ENCODE data around the gene CEACAM8. TPM values are rescaled to one million over a fixed set of nuclear protein-coding genes. Genes with fewer than 3 reads are reported as not detected.

CEACAM8 gene
- polyA plus RNA-seq, 3 donors, result not detected

GRCh38 chr19:42635233-42635539 lies 40.5 kb upstream of the CEACAM8 start:
- no peaks in the 10 kb centered on the region for H3K27me3 ChIP-seq (ENCODE audit: control insufficient read depth in 2 of 2, insufficient read depth in 2 of 2, low read length in 2 of 2)
- intact Hi-C loops (cut with micrococcal nuclease), result no loop called here

GRCh38 chr19:42634409-42635232 lies 39.9 kb upstream of the CEACAM8 start:
- no peak overlapping the region for H3K4me3 Mint-ChIP-seq
- peak in 2 of 3 donors; percentile 2 to 13 for DNase-seq
- WGBS (ENCODE audit: insufficient coverage), result 67% methylated on average over 1 of the region's 5 CpGs
- peaks cover 0 to 4% (median under 1%) of the 10 kb centered on the region in 7 donors for H3K9me3 Mint-ChIP-seq
- no peak overlapping the region for H3K9ac ChIP-seq (ENCODE audit: insufficient read depth, low read length, poor library complexity, severe bottlenecking)
- no peaks in the 10 kb centered on the region for H3K27me3 ChIP-seq (ENCODE audit: control insufficient read depth in 2 of 2, insufficient read depth in 2 of 2, low read length in 2 of 2)
- H3K36me3 ChIP-seq (replicated peaks in 1 of 2; ENCODE audit: control insufficient read depth in 1 of 2, insufficient read depth in 2 of 2, low read length in 2 of 2), result no peaks in the 10 kb centered on the region
- H4K20me1 ChIP-seq (ENCODE audit: insufficient read depth, low read length), result no peaks in the 10 kb centered on the region
- no peaks in the 10 kb centered on the region for H3K4me1 ChIP-seq (ENCODE audit: control insufficient read depth in 1 of 2, insufficient read depth in 2 of 2, low read length in 2 of 2)
- H3K4me3 ChIP-seq (replicated peaks in 1 of 3; ENCODE audit: low read depth in 2 of 3, low read length in 3 of 3), result no peak overlapping the region
- intact Hi-C loops (cut with micrococcal nuclease), result no loop called here
- no peaks in the 10 kb centered on the region for H3K36me3 Mint-ChIP-seq
- TF ChIP-seq, protein P1, sequence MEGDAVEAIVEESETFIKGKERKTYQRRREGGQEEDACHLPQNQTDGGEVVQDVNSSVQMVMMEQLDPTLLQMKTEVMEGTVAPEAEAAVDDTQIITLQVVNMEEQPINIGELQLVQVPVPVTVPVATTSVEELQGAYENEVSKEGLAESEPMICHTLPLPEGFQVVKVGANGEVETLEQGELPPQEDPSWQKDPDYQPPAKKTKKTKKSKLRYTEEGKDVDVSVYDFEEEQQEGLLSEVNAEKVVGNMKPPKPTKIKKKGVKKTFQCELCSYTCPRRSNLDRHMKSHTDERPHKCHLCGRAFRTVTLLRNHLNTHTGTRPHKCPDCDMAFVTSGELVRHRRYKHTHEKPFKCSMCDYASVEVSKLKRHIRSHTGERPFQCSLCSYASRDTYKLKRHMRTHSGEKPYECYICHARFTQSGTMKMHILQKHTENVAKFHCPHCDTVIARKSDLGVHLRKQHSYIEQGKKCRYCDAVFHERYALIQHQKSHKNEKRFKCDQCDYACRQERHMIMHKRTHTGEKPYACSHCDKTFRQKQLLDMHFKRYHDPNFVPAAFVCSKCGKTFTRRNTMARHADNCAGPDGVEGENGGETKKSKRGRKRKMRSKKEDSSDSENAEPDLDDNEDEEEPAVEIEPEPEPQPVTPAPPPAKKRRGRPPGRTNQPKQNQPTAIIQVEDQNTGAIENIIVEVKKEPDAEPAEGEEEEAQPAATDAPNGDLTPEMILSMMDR (IDR thresholded peaks at IDR 0.05), result peak; percentile 77
- H3K27ac ChIP-seq (ENCODE audit: low read depth in 1 of 2, low read length in 2 of 2), result no peak overlapping the region
- H3K27me3 Mint-ChIP-seq (ENCODE audit: low read depth in 3 of 3), result peaks cover 0 to 7% (median 7%) of the 10 kb centered on the region in 3 donors
- H3K4me1 Mint-ChIP-seq, result no peaks in the 10 kb centered on the region
- no peak overlapping the region for H3K4me2 ChIP-seq (replicated peaks; ENCODE audit: extremely low read depth, low read length, poor library complexity, severe bottlenecking)
- no peak overlapping the region for H3K27ac Mint-ChIP-seq
- H2AFZ ChIP-seq (ENCODE audit: insufficient read depth, low read depth, low read length, poor library complexity, severe bottlenecking), result no peak overlapping the region
- no peaks in the 10 kb centered on the region for H3K9me3 ChIP-seq (replicated peaks in 1 of 2; ENCODE audit: control insufficient read depth in 1 of 2, insufficient read depth in 1 of 2, low read length in 2 of 2)
- H3K79me2 ChIP-seq (ENCODE audit: insufficient read depth, low read length), result no peaks in the 10 kb centered on the region

More at GRCh38 chr19:42635233-42635539, 40.5 kb upstream of the CEACAM8 start:
- Histone ChIP-seq H3K4me3 (replicated peaks in 1 of 3; ENCODE audit: low read depth in 2 of 3, low read length in 3 of 3) (no peak overlapping the region), H3K36me3 (replicated peaks in 1 of 2; ENCODE audit: control insufficient read depth in 1 of 2, insufficient read depth in 2 of 2, low read length in 2 of 2) (no peaks in the 10 kb centered on the region), H3K9ac (ENCODE audit: insufficient read depth, low read length, poor library complexity, severe bottlenecking) (no peak overlapping the region), H3K4me1 (ENCODE audit: control insufficient read depth in 1 of 2, insufficient read depth in 2 of 2, low read length in 2 of 2) (no peaks in the 10 kb centered on the region), H3K9me3 (replicated peaks in 1 of 2; ENCODE audit: control insufficient read depth in 1 of 2, insufficient read depth in 1 of 2, low read length in 2 of 2) (no peaks in the 10 kb centered on the region), H3K4me2 (replicated peaks; ENCODE audit: extremely low read depth, low read length, poor library complexity, severe bottlenecking) (no peak overlapping the region), H2AFZ (ENCODE audit: insufficient read depth, low read depth, low read length, poor library complexity, severe bottlenecking) (no peak overlapping the region), H4K20me1 (ENCODE audit: insufficient read depth, low read length) (no peaks in the 10 kb centered on the region), H3K79me2 (ENCODE audit: insufficient read depth, low read length) (no peaks in the 10 kb centered on the region), H3K27ac (ENCODE audit: low read depth in 1 of 2, low read length in 2 of 2) (no peak overlapping the region)
- H3K27ac Mint-ChIP-seq, result no peak overlapping the region
- H3K4me1 Mint-ChIP-seq, result no peaks in the 10 kb centered on the region
- no peak for DNase-seq
- TF ChIP-seq, protein P1 (IDR thresholded peaks at IDR 0.05), result peak; percentile 31
- H3K9me3 Mint-ChIP-seq, result peaks cover 0 to 7% (median 6%) of the 10 kb centered on the region in 7 donors
- 100% methylated on average over 1 of the region's 1 CpG for WGBS (ENCODE audit: insufficient coverage)
- no peaks in the 10 kb centered on the region for H3K36me3 Mint-ChIP-seq
- H3K4me3 Mint-ChIP-seq, result no peak overlapping the region
- H3K27me3 Mint-ChIP-seq (ENCODE audit: low read depth in 3 of 3), result peaks cover 0 to 7% (median 7%) of the 10 kb centered on the region in 3 donors

All from CD14-positive monocyte (primary cell).